Measurements from ENCODE around the gene KCNC4. TPM values are rescaled to one million over a fixed set of nuclear protein-coding genes. Genes with fewer than 3 reads are reported as not detected.
A peak's percentile ranks its signal among the peaks of the same experiment; 100 is the strongest.

Gene KCNC4
- total RNA-seq, 4 donors from 2014 or later: 4.4 to 12.0 (median 6.7) TPM

DNA sequence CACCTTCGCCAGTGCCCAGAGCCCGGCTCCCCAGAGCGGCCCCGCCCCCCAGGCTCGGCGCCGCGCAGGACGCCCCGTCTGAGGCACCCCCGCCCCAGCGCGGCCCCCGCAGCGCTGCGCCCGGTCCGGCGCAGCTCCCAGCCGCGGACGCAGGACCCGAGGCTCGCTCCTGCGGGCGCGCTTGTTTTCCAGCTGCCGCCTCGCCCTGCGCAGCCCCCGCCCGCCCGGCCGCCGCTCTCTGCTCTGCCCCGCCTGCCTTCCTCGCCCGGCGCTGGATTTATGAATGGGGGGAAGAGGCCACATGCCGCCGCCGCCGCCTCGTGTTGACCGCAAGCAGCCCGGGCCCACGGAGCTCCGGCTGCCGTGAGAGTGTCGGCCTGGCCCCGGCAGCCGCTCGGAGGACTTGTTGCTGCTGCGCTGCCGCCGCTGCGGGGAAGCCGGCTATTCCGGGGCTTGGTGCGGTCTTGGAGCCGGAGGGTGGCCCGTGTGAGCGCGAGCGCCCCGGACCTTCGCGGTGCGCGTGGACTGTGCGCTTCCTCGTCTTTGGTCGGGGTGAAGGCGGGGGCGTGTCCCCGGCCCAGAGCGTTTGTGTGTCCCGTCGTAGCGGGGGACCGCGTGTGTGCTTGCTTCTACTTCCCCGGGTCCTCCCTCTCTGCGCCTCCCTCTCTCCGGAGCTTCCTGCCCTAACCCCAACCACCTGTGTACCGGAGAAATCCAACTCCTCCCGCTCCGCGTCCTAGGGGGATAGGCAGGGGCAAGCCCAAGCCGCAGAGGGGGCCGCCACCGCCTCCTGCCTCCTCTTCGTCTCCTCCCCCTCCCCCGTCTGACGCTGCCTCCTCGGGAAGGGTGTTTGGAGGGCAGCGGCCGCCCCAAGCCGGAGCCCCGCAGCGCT lies 736 bp downstream of the KCNC4 start:
- TF ChIP-seq, protein P1, sequence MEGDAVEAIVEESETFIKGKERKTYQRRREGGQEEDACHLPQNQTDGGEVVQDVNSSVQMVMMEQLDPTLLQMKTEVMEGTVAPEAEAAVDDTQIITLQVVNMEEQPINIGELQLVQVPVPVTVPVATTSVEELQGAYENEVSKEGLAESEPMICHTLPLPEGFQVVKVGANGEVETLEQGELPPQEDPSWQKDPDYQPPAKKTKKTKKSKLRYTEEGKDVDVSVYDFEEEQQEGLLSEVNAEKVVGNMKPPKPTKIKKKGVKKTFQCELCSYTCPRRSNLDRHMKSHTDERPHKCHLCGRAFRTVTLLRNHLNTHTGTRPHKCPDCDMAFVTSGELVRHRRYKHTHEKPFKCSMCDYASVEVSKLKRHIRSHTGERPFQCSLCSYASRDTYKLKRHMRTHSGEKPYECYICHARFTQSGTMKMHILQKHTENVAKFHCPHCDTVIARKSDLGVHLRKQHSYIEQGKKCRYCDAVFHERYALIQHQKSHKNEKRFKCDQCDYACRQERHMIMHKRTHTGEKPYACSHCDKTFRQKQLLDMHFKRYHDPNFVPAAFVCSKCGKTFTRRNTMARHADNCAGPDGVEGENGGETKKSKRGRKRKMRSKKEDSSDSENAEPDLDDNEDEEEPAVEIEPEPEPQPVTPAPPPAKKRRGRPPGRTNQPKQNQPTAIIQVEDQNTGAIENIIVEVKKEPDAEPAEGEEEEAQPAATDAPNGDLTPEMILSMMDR (IDR thresholded peaks at IDR 0.05): no peak
- no peak for DNase-seq (ENCODE audit: low spot score)
- ATAC-seq (ENCODE audit: low FRiP score): peak; percentile 10

DNA sequence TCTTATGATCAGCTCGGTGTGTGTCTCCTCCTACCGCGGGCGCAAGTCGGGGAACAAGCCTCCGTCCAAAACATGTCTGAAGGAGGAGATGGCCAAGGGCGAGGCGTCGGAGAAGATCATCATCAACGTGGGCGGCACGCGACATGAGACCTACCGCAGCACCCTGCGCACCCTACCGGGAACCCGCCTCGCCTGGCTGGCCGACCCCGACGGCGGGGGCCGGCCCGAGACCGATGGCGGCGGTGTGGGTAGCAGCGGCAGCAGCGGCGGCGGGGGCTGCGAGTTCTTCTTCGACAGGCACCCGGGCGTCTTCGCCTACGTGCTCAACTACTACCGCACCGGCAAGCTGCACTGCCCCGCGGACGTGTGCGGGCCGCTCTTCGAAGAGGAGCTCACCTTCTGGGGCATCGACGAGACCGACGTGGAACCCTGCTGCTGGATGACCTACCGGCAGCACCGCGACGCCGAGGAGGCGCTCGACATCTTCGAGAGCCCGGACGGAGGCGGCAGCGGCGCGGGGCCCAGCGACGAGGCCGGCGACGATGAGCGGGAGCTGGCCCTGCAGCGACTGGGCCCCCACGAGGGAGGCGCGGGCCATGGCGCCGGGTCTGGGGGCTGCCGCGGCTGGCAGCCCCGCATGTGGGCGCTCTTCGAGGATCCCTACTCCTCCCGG lies 1.5 kb downstream of the KCNC4 start:
- DNase-seq (ENCODE audit: low spot score): no peak
- TF ChIP-seq, protein P1 (IDR thresholded peaks at IDR 0.05): no peak
- no peak for ATAC-seq (ENCODE audit: low FRiP score)

DNA sequence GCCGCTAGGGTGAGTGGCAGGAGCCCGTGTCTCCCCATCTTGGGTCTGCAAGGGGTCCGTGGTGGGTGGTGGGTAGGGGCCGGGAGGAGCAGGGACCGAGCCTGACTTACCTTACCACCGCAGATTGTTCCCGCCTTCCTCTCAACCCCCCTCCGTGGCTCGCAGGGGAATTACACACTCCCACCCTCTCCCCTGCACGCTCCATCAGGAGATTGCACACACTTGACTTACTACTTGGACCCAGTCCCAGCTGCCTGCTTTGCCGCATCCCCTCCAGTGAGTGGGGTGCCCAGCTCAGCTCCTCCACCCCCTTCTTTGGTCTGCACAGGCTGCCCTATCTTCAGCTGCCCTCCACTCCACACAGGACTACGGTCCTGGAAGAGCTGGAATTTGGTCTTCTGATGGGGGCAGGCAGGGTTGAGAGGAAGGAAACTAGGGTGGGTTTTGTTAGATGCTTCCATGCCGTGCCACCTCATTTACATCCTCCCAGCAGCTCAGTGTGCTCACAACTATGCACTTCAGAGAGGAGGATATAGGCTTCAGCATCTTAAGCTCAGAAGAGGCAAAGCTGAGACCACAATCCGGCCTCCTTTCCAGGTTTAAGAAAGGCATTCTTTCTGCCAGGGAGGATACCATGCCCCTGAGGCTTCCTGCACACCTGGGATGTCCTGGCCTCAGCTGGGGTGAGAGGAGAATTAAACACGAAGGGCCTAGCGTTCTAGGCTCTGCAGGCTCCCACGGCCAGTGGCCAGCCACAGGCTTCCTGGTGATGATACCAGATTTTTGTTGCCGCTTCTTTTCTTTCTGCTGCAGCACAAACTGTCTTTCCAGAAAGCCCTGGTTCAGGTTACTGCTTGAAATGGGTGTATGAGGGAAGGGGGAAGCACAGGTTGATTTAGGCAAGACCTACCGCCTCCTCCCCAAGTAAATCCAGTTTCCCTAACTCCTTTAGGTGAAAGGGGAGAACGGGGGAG lies 2.3 kb downstream of the KCNC4 start:
- ATAC-seq (ENCODE audit: low FRiP score) (peak; percentile 46), DNase-seq (ENCODE audit: low spot score) (no peak)

DNA sequence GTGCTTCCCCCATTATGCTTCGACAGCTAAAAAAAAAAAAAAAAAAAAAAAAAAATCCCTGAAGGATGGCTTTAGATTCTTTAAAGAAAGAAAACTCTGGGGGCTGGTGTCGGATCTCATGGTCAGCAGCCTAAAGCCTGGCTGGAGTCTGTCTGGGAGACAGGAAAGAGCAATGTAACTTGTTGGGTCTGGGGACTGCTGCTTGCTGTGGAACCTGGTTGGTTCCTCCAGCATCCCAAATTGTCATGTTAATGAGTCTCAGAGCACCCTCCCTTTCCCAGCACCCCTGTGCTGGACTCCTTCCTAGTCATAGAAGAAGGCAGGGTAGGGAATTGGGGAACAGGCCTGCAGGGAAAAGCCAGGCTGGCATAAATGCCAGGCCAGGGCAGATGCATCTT lies 3.0 kb downstream of the KCNC4 start:
- ATAC-seq (ENCODE audit: low FRiP score) (no peak), DNase-seq (ENCODE audit: low spot score) (no peak)
- TF ChIP-seq, protein P1 (IDR thresholded peaks at IDR 0.05): no peak

More for the DNA sequence above, 2.3 kb downstream of the KCNC4 start:
- TF ChIP-seq, protein P1 (IDR thresholded peaks at IDR 0.05): no peak

DNA sequence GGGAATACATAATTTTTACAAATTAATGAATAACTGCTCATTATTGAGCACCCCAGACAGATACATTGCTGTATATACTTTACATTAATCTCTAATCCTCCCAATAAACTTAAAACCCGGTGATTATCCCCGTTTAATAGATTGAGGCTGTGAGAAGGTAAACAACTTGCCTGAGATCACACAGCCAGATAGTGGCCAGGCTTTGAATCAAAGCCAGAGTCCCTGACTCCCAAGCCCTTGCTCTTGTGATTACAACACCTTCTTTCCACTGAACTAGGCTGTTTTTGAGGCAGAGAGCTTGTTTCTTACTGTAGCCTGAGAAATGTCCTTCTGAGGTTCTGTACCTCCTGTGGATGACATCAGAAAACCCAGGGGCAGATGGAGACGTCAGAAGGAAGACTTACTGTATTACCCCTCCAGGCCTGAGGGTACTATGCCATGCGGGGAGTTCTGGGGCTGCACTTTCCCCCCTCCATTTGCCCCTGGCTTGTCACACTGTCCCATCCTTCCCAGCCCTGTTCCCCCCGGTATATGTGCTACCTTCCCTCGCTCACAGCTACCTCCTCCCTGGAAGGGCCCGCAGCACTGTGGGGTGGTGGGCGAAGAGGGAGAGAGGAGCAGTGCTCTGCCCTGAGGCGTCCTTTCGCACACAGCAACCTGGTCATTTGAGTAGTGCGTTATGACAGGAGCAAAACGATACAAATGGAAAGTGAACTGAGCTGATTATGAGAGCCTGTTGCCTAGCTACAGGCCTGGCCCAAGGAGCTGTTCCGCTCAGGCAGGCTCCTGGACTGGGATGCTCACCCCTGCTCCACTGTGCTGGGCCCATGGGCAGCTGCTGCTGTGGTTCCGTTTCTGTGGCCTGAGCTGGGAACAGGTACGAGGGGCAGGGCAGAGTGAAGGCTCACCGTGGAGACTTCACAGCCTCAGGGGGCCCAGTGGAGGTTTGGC lies 4.6 kb downstream of the KCNC4 start:
- DNase-seq (ENCODE audit: low spot score) (no peak), ATAC-seq (ENCODE audit: low FRiP score) (no peak)
- TF ChIP-seq, protein P1 (IDR thresholded peaks at IDR 0.05): no peak

All from omental fat pad (tissue), 4 donors.